ENCODE results near the gene TMEM87B.

TMEM87B gene

GRCh38 chr2:112048236-112048592 lies 6.9 kb upstream of the TMEM87B start:
- no peaks in the 10 kb centered on the region for H3K27me3 ChIP-seq (ENCODE audit: control insufficient read depth in 2 of 2, insufficient read depth in 2 of 2, low read length in 2 of 2)
- no peaks in the 10 kb centered on the region for H3K9me3 ChIP-seq (ENCODE audit: control insufficient read depth in 2 of 2, low read length in 2 of 2)
- H3K36me3 ChIP-seq (ENCODE audit: control insufficient read depth in 2 of 2, insufficient read depth in 2 of 2, low read length in 2 of 2) = no peaks in the 10 kb centered on the region
- no peak overlapping the region for H3K4me3 ChIP-seq (ENCODE audit: low read length in 2 of 2)
- H3K4me1 ChIP-seq (ENCODE audit: control insufficient read depth in 2 of 2, insufficient read depth in 2 of 2, low read length in 2 of 2) = peaks cover 10 to 13% of the 10 kb centered on the region in 2 donors
- no peak overlapping the region for H3K27ac ChIP-seq (ENCODE audit: low read depth in 2 of 2, low read length in 2 of 2)
- no peak overlapping the region for H3K9ac ChIP-seq (ENCODE audit: low read depth in 1 of 2, low read length in 2 of 2)

- H3K9me3 ChIP-seq (ENCODE audit: control insufficient read depth in 2 of 2, low read length in 2 of 2) = no peaks in the 10 kb centered on the region
- H3K4me3 ChIP-seq (ENCODE audit: low read length in 2 of 2) = no peak overlapping the region
- H3K27ac ChIP-seq (ENCODE audit: low read depth in 2 of 2, low read length in 2 of 2) = no peak overlapping the region
- no peak overlapping the region for H3K9ac ChIP-seq (ENCODE audit: low read depth in 1 of 2, low read length in 2 of 2)
- no peaks in the 10 kb centered on the region for H3K27me3 ChIP-seq (ENCODE audit: control insufficient read depth in 2 of 2, insufficient read depth in 2 of 2, low read length in 2 of 2)
- H3K4me1 ChIP-seq (ENCODE audit: control insufficient read depth in 2 of 2, insufficient read depth in 2 of 2, low read length in 2 of 2) = peaks cover 14 to 19% of the 10 kb centered on the region in 2 donors
- H3K36me3 ChIP-seq (ENCODE audit: control insufficient read depth in 2 of 2, insufficient read depth in 2 of 2, low read length in 2 of 2) = no peaks in the 10 kb centered on the region
Observed at GRCh38 chr2:112048887-112049286, 6.2 kb upstream of the TMEM87B start.

- Histone ChIP-seq H3K4me1 (ENCODE audit: control insufficient read depth in 2 of 2, insufficient read depth in 2 of 2, low read length in 2 of 2) (peaks cover 15 to 20% of the 10 kb centered on the region in 2 donors), H3K4me3 (ENCODE audit: low read length in 2 of 2) (peak overlapping the region in 1 of 2 donors; percentile 5), H3K9ac (ENCODE audit: low read depth in 1 of 2, low read length in 2 of 2) (no peak overlapping the region), H3K27ac (ENCODE audit: low read depth in 2 of 2, low read length in 2 of 2) (peak overlapping the region in 1 of 2 donors; percentile 52), H3K27me3 (ENCODE audit: control insufficient read depth in 2 of 2, insufficient read depth in 2 of 2, low read length in 2 of 2) (no peaks in the 10 kb centered on the region), H3K36me3 (ENCODE audit: control insufficient read depth in 2 of 2, insufficient read depth in 2 of 2, low read length in 2 of 2) (no peaks in the 10 kb centered on the region), H3K9me3 (ENCODE audit: control insufficient read depth in 2 of 2, low read length in 2 of 2) (no peaks in the 10 kb centered on the region)
Observed at GRCh38 chr2:112050316-112050715, 4.8 kb upstream of the TMEM87B start.

GRCh38 chr2:112053917-112054846 lies 887 bp upstream of the TMEM87B start:
- Histone ChIP-seq H3K27ac (ENCODE audit: low read depth in 2 of 2, low read length in 2 of 2) (peak overlapping the region; percentile 97), H3K4me1 (ENCODE audit: control insufficient read depth in 2 of 2, insufficient read depth in 2 of 2, low read length in 2 of 2) (peaks cover 29 to 40% of the 10 kb centered on the region in 2 donors), H3K27me3 (ENCODE audit: control insufficient read depth in 2 of 2, insufficient read depth in 2 of 2, low read length in 2 of 2) (no peaks in the 10 kb centered on the region), H3K9ac (ENCODE audit: low read depth in 1 of 2, low read length in 2 of 2) (peak overlapping the region; percentile 52 to 54), H3K4me3 (ENCODE audit: low read length in 2 of 2) (peak overlapping the region; percentile 82 to 90), H3K36me3 (ENCODE audit: control insufficient read depth in 2 of 2, insufficient read depth in 2 of 2, low read length in 2 of 2) (no peaks in the 10 kb centered on the region), H3K9me3 (ENCODE audit: control insufficient read depth in 2 of 2, low read length in 2 of 2) (no peaks in the 10 kb centered on the region)

GRCh38 chr2:112055730-112056625 lies 909 bp downstream of the TMEM87B start:
- H3K4me1 ChIP-seq (ENCODE audit: control insufficient read depth in 2 of 2, insufficient read depth in 2 of 2, low read length in 2 of 2) = peaks cover 24 to 32% of the 10 kb centered on the region in 2 donors
- no peaks in the 10 kb centered on the region for H3K27me3 ChIP-seq (ENCODE audit: control insufficient read depth in 2 of 2, insufficient read depth in 2 of 2, low read length in 2 of 2)
- H3K9me3 ChIP-seq (ENCODE audit: control insufficient read depth in 2 of 2, low read length in 2 of 2) = no peaks in the 10 kb centered on the region
- peak overlapping the region; percentile 94 for H3K9ac ChIP-seq (ENCODE audit: low read depth in 1 of 2, low read length in 2 of 2)
- H3K4me3 ChIP-seq (ENCODE audit: low read length in 2 of 2) = peak overlapping the region; percentile 92 to 93
- H3K27ac ChIP-seq (ENCODE audit: low read depth in 2 of 2, low read length in 2 of 2) = peak overlapping the region; percentile 96 to 99
- H3K36me3 ChIP-seq (ENCODE audit: control insufficient read depth in 2 of 2, insufficient read depth in 2 of 2, low read length in 2 of 2) = peaks cover 0 to 2% of the 10 kb centered on the region in 2 donors

GRCh38 chr2:112056626-112056987 lies 1.5 kb downstream of the TMEM87B start:
- H3K4me1 ChIP-seq (ENCODE audit: control insufficient read depth in 2 of 2, insufficient read depth in 2 of 2, low read length in 2 of 2) = peaks cover 24 to 32% of the 10 kb centered on the region in 2 donors
- peak overlapping the region; percentile 92 to 93 for H3K4me3 ChIP-seq (ENCODE audit: low read length in 2 of 2)
- H3K27ac ChIP-seq (ENCODE audit: low read depth in 2 of 2, low read length in 2 of 2) = peak overlapping the region; percentile 96 to 99

GRCh38 chr2:112059671-112060070 lies 4.6 kb downstream of the TMEM87B start:
- H3K9ac ChIP-seq (ENCODE audit: low read depth in 1 of 2, low read length in 2 of 2) = no peak overlapping the region
- no peaks in the 10 kb centered on the region for H3K9me3 ChIP-seq (ENCODE audit: control insufficient read depth in 2 of 2, low read length in 2 of 2)
- no peaks in the 10 kb centered on the region for H3K27me3 ChIP-seq (ENCODE audit: control insufficient read depth in 2 of 2, insufficient read depth in 2 of 2, low read length in 2 of 2)
- peak overlapping the region; percentile 3 to 7 for H3K27ac ChIP-seq (ENCODE audit: low read depth in 2 of 2, low read length in 2 of 2)
- H3K4me1 ChIP-seq (ENCODE audit: control insufficient read depth in 2 of 2, insufficient read depth in 2 of 2, low read length in 2 of 2) = peaks cover 18 to 25% of the 10 kb centered on the region in 2 donors
- peaks cover 26 to 29% of the 10 kb centered on the region in 2 donors for H3K36me3 ChIP-seq (ENCODE audit: control insufficient read depth in 2 of 2, insufficient read depth in 2 of 2, low read length in 2 of 2)
- H3K4me3 ChIP-seq (ENCODE audit: low read length in 2 of 2) = no peak overlapping the region

More at GRCh38 chr2:112056626-112056987, 1.5 kb downstream of the TMEM87B start:
- Histone ChIP-seq H3K9ac (ENCODE audit: low read depth in 1 of 2, low read length in 2 of 2) (peak overlapping the region; percentile 94), H3K36me3 (ENCODE audit: control insufficient read depth in 2 of 2, insufficient read depth in 2 of 2, low read length in 2 of 2) (peaks cover 3 to 6% of the 10 kb centered on the region in 2 donors), H3K27me3 (ENCODE audit: control insufficient read depth in 2 of 2, insufficient read depth in 2 of 2, low read length in 2 of 2) (no peaks in the 10 kb centered on the region), H3K9me3 (ENCODE audit: control insufficient read depth in 2 of 2, low read length in 2 of 2) (no peaks in the 10 kb centered on the region)

- peaks cover 36 to 38% of the 10 kb centered on the region in 2 donors for H3K36me3 ChIP-seq (ENCODE audit: control insufficient read depth in 2 of 2, insufficient read depth in 2 of 2, low read length in 2 of 2)
- H3K27me3 ChIP-seq (ENCODE audit: control insufficient read depth in 2 of 2, insufficient read depth in 2 of 2, low read length in 2 of 2) = no peaks in the 10 kb centered on the region
- H3K27ac ChIP-seq (ENCODE audit: low read depth in 2 of 2, low read length in 2 of 2) = no peak overlapping the region
- no peak overlapping the region for H3K4me3 ChIP-seq (ENCODE audit: low read length in 2 of 2)
- no peak overlapping the region for H3K9ac ChIP-seq (ENCODE audit: low read depth in 1 of 2, low read length in 2 of 2)
- H3K9me3 ChIP-seq (ENCODE audit: control insufficient read depth in 2 of 2, low read length in 2 of 2) = no peaks in the 10 kb centered on the region
- peaks cover 18 to 24% of the 10 kb centered on the region in 2 donors for H3K4me1 ChIP-seq (ENCODE audit: control insufficient read depth in 2 of 2, insufficient read depth in 2 of 2, low read length in 2 of 2)
Observed at GRCh38 chr2:112061299-112061698, 6.2 kb downstream of the TMEM87B start.

GRCh38 chr2:112061840-112062239 lies 6.8 kb downstream of the TMEM87B start:
- no peaks in the 10 kb centered on the region for H3K9me3 ChIP-seq (ENCODE audit: control insufficient read depth in 2 of 2, low read length in 2 of 2)
- H3K27ac ChIP-seq (ENCODE audit: low read depth in 2 of 2, low read length in 2 of 2) = no peak overlapping the region
- peaks cover 13 to 18% of the 10 kb centered on the region in 2 donors for H3K4me1 ChIP-seq (ENCODE audit: control insufficient read depth in 2 of 2, insufficient read depth in 2 of 2, low read length in 2 of 2)
- H3K4me3 ChIP-seq (ENCODE audit: low read length in 2 of 2) = no peak overlapping the region
- peaks cover 39 to 42% of the 10 kb centered on the region in 2 donors for H3K36me3 ChIP-seq (ENCODE audit: control insufficient read depth in 2 of 2, insufficient read depth in 2 of 2, low read length in 2 of 2)
- H3K9ac ChIP-seq (ENCODE audit: low read depth in 1 of 2, low read length in 2 of 2) = no peak overlapping the region
- H3K27me3 ChIP-seq (ENCODE audit: control insufficient read depth in 2 of 2, insufficient read depth in 2 of 2, low read length in 2 of 2) = no peaks in the 10 kb centered on the region

- no peaks in the 10 kb centered on the region for H3K27me3 ChIP-seq (ENCODE audit: control insufficient read depth in 2 of 2, insufficient read depth in 2 of 2, low read length in 2 of 2)
- no peaks in the 10 kb centered on the region for H3K9me3 ChIP-seq (ENCODE audit: control insufficient read depth in 2 of 2, low read length in 2 of 2)
- peaks cover 5 to 11% of the 10 kb centered on the region in 2 donors for H3K4me1 ChIP-seq (ENCODE audit: control insufficient read depth in 2 of 2, insufficient read depth in 2 of 2, low read length in 2 of 2)
- H3K27ac ChIP-seq (ENCODE audit: low read depth in 2 of 2, low read length in 2 of 2) = no peak overlapping the region
- peaks cover 47 to 52% of the 10 kb centered on the region in 2 donors for H3K36me3 ChIP-seq (ENCODE audit: control insufficient read depth in 2 of 2, insufficient read depth in 2 of 2, low read length in 2 of 2)
- H3K4me3 ChIP-seq (ENCODE audit: low read length in 2 of 2) = no peak overlapping the region
- H3K9ac ChIP-seq (ENCODE audit: low read depth in 1 of 2, low read length in 2 of 2) = no peak overlapping the region
Observed at GRCh38 chr2:112062894-112063293, 7.8 kb downstream of the TMEM87B start.

All from mucosa of rectum (tissue), 2 donors.